Adipocyte (in vitro differentiated cells): Measurements from ENCODE around the gene ADRB1.

Experiments used
- DNase-seq: peaks from one replicate; pipeline ENCODE4 v3.0.0-alpha.2; 2015; ENCODE audit warnings: low read depth
- H3K27me3 ChIP-seq: replicated peaks from 2 replicates; pipeline ENCODE4 v1.7.0; 2013; ENCODE audit warnings: mild to moderate bottlenecking, low read length, moderate library complexity; ENCODE audit not compliant: control insufficient read depth, insufficient read depth
- H3K36me3 ChIP-seq: 2 replicates; pipeline ENCODE4 v1.7.0; 2013; ENCODE audit warnings: low read length, mild to moderate bottlenecking, moderate library complexity; ENCODE audit not compliant: control insufficient read depth, insufficient read depth, severe bottlenecking
- H3K4me1 ChIP-seq: 2 replicates; pipeline ENCODE4 v1.7.0; 2013; ENCODE audit warnings: mild to moderate bottlenecking, low read length, moderate library complexity; ENCODE audit not compliant: control insufficient read depth, insufficient read depth
- H3K4me3 ChIP-seq: 2 replicates; pipeline ENCODE4 v1.7.0; 2013; ENCODE audit warnings: mild to moderate bottlenecking, low read length, moderate library complexity
- H3K9ac ChIP-seq: 2 replicates; pipeline ENCODE4 v1.7.0; 2013; ENCODE audit warnings: mild to moderate bottlenecking, low read length, moderate library complexity
- H3K9me3 ChIP-seq: 2 replicates; pipeline ENCODE4 v1.7.0; 2013; ENCODE audit warnings: mild to moderate bottlenecking, low read length, moderate library complexity; ENCODE audit not compliant: control insufficient read depth

ADRB1 gene

DNA sequence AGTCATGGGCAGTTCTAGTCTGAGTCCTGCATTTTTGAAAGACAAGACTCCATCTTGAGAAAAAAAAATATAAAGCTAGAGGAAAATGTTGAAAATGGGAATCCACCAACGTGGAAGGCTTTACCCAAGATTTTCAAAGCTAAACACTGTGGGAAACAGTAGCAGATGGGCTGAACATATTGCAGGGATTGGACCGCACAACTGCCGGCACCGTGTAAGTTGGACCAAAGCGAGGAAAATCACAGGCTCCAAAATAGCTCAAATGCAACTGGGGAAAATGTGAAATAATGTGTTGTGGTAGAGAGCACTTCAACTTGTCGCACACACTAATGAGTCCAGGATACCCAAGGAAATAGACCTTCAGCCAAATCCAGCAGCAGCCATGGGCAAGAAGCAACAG lies 26.4 kb upstream of the ADRB1 start:
- DNase-seq: no peak
- no peak overlapping the region for H3K9ac ChIP-seq
- H3K27me3 ChIP-seq: peaks cover 24% of the 10 kb centered on the region
- H3K9me3 ChIP-seq: peaks cover 12% of the 10 kb centered on the region
- H3K4me1 ChIP-seq: peaks cover 12% of the 10 kb centered on the region
- no peaks in the 10 kb centered on the region for H3K36me3 ChIP-seq
- H3K4me3 ChIP-seq: no peak overlapping the region

DNA sequence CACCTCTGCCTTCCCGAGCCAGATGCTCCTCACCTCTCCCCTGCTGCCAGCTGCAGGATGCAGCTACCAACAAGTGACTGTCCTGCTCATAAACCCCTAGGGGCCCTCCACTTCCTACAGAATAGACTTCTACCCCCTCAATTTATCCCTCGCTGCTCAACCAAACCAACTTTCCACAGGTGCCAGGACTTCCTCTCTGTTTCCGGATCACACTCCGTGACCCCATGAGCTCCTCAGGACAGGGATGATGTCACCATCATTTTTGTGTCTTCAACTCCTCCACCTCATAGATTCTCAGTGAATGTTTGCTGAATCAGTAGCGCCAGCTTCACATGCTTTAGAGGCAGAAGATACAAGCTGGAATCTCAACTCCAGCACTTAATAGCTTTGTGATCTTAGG lies 25.8 kb upstream of the ADRB1 start:
- peaks cover 12% of the 10 kb centered on the region for H3K9me3 ChIP-seq
- no peaks in the 10 kb centered on the region for H3K36me3 ChIP-seq
- H3K27me3 ChIP-seq: peaks cover 26% of the 10 kb centered on the region
- no peak for DNase-seq
- no peak overlapping the region for H3K9ac ChIP-seq
- H3K4me3 ChIP-seq: no peak overlapping the region
- H3K4me1 ChIP-seq: peaks cover 18% of the 10 kb centered on the region

GRCh38 chr10:114019226-114019625 lies 24.4 kb upstream of the ADRB1 start:
- peaks cover 12% of the 10 kb centered on the region for H3K9me3 ChIP-seq
- H3K9ac ChIP-seq: no peak overlapping the region
- peaks cover 23% of the 10 kb centered on the region for H3K27me3 ChIP-seq
- H3K4me1 ChIP-seq: peaks cover 24% of the 10 kb centered on the region
- no peak for DNase-seq
- no peak overlapping the region for H3K4me3 ChIP-seq
- H3K36me3 ChIP-seq: no peaks in the 10 kb centered on the region

DNA sequence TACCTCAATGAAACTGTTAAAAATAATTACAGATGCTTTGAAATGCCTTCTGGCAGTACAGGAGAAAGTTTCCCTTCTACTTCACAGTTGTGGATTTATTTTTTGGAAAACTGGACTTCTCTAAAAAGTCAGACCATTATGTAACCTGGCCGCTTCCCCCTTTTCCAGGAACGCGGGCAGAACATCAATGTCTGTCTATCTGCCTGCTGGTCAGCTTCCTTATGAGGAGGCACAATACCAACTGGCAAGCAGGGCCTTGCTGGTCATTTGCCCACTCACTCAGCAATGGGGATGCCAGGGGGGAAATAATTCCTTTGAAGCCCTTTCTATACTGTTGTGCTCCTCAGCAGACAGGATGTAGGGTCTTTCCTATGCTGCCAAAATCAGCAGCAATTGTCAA lies 22.5 kb upstream of the ADRB1 start:
- no peak overlapping the region for H3K9ac ChIP-seq
- H3K4me3 ChIP-seq: no peak overlapping the region
- no peaks in the 10 kb centered on the region for H3K36me3 ChIP-seq
- H3K4me1 ChIP-seq: peaks cover 33% of the 10 kb centered on the region
- peaks cover 22% of the 10 kb centered on the region for H3K27me3 ChIP-seq
- peaks cover under 1% of the 10 kb centered on the region for H3K9me3 ChIP-seq
- DNase-seq: no peak

- Histone ChIP-seq H3K27me3 (peaks cover 17% of the 10 kb centered on the region), H3K4me1 (peaks cover 40% of the 10 kb centered on the region), H3K4me3 (peak overlapping the region; percentile 46), H3K36me3 (no peaks in the 10 kb centered on the region), H3K9ac (peak overlapping the region; percentile 17), H3K9me3 (no peaks in the 10 kb centered on the region)
- DNase-seq: no peak
These were observed 21.7 kb upstream of the ADRB1 start for GRCh38 chr10:114021717-114022680.

DNA sequence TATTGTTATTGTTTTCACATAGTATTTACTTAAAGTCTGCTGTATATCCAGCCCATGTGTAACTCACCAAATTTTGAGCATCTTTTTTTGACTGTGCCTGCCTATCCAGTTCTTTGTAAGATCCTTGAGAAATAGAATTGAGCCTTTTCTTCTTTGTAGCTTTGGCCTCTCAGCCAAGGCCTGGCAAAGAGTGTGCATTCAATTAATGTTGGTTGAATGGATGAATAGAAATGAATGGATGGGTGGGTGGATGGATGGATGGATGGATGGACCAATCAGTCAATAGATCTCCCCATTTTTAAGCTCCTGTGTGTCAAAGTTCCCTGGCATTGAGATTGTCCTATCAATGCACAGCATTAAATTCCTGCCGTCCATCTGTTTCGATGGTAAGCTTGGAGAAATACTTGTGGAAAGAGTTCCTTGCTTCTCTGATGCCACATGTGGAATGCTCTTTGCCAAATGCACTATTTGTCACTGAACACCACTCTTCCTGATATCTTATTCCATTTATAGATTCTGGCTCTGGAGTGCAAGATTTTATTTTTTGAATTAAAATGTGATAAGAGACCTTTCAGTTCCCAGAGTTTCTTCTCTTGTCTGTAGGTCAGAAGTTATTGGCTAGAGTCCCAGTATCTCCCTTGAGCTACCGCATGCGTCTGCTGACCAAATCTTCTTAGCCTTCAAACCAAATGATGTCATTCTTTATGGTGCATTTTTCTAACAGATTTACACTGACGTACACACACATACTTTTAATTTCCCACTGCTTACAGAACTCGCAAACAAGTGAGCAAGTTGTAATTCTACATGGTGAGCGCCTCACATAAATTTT lies 20.7 kb upstream of the ADRB1 start:
- DNase-seq: no peak
- H3K4me1 ChIP-seq: peaks cover 40% of the 10 kb centered on the region
- H3K36me3 ChIP-seq: no peaks in the 10 kb centered on the region
- peak overlapping the region; percentile 17 for H3K9ac ChIP-seq
- H3K4me3 ChIP-seq: peak overlapping the region; percentile 46
- H3K9me3 ChIP-seq: no peaks in the 10 kb centered on the region
- H3K27me3 ChIP-seq: peaks cover 11% of the 10 kb centered on the region

DNA sequence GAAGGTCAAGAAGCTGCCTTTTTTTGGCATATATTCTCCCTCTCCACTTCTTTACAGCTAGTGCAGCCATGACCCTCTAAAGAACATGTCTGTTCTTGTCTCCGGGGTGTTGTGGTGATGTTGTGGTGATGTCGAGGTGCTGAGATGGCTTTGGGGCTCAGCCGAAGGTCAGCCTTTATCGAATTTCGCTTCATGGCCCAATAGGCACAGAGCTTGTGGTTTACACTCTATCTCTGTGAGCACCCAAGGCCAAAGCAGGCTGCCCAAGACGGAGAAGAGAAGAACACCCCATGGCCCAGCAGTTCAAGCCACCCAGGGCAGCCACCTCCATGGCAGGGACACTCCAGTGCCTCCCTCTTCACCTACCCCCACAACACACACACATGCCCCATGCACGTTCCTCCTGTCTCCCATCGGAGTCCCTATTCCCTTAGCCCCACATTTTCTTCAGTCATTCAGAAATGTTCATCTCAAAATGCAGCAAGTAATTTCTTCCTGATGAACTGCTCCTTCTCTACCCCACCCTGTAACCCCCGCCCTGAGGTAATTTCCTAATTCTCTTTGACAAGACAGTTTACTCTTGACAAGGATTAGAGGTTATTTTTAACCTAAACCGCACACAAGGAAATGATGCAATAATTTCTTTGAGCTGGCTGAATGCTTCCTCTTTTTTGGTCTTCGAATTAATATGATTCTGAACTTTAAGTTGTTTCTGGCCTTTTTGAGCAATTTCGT lies 18.6 kb upstream of the ADRB1 start:
- H3K4me1 ChIP-seq: peaks cover 40% of the 10 kb centered on the region
- peak; percentile 52 for DNase-seq

DNA sequence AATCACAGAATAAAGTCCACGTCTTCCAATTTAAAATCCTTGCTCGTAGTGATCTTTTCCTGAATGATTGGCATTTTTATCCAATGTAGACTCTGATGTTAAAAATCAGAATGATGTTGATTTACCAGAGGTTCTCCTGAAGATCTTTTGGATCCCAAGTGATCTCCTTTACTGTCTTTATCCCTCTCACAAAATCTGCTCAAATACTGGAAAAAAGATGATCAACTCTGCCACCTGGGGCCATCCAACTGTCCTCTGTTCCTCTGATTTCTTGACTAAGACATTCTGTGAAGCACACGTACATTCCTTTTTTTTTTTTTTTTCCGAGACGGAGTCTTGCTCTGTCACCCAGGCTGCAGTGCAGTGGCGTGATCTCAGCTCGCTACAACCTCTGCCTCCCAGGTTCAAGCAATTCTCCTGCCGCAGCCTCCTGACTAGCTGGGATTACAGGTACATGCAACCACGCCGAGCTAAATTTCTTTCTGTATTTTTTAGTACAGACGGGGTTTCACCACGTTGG lies 18.0 kb upstream of the ADRB1 start:
- no peaks in the 10 kb centered on the region for H3K9me3 ChIP-seq
- H3K27me3 ChIP-seq: peaks cover 10% of the 10 kb centered on the region
- no peak overlapping the region for H3K4me3 ChIP-seq
- H3K36me3 ChIP-seq: no peaks in the 10 kb centered on the region
- DNase-seq: no peak
- H3K4me1 ChIP-seq: peaks cover 40% of the 10 kb centered on the region
- no peak overlapping the region for H3K9ac ChIP-seq

More for the DNA sequence above, 18.6 kb upstream of the ADRB1 start:
- Histone ChIP-seq H3K27me3 (peaks cover 10% of the 10 kb centered on the region), H3K9ac (no peak overlapping the region), H3K4me3 (no peak overlapping the region), H3K36me3 (no peaks in the 10 kb centered on the region), H3K9me3 (no peaks in the 10 kb centered on the region)

GRCh38 chr10:114026189-114027040 lies 17.3 kb upstream of the ADRB1 start:
- H3K36me3 ChIP-seq: no peaks in the 10 kb centered on the region
- no peak overlapping the region for H3K4me3 ChIP-seq
- peak; percentile 62 for DNase-seq
- H3K9ac ChIP-seq: no peak overlapping the region
- peaks cover 10% of the 10 kb centered on the region for H3K27me3 ChIP-seq
- H3K4me1 ChIP-seq: peaks cover 37% of the 10 kb centered on the region
- no peaks in the 10 kb centered on the region for H3K9me3 ChIP-seq

GRCh38 chr10:114027041-114027394 lies 16.6 kb upstream of the ADRB1 start:
- no peaks in the 10 kb centered on the region for H3K9me3 ChIP-seq
- no peaks in the 10 kb centered on the region for H3K36me3 ChIP-seq
- peaks cover 5% of the 10 kb centered on the region for H3K27me3 ChIP-seq
- no peak overlapping the region for H3K9ac ChIP-seq
- H3K4me3 ChIP-seq: no peak overlapping the region
- no peak for DNase-seq
- peaks cover 34% of the 10 kb centered on the region for H3K4me1 ChIP-seq
